Neural progenitor cell (in vitro differentiated cells): ENCODE measurements around the gene SLC47A1. TPM values are rescaled to one million over a fixed set of nuclear protein-coding genes. Genes with fewer than 3 reads are reported as not detected.

Experiments used
- DNase-seq: peaks from one replicate; pipeline ENCODE4 v3.0.0-alpha.2; 2016; ENCODE audit warnings: low spot score
- H2AFZ ChIP-seq: fragments of 200-600 bp; sonication (generic); replicated peaks from 2 replicates; pipeline ENCODE4 v1.6.1; 2016; ENCODE audit warnings: antibody characterized with exemption
- H3F3A ChIP-seq: fragments of 200-600 bp; sonication (generic); 2 replicates; pipeline ENCODE4 v1.6.1; 2016; ENCODE audit warnings: antibody characterized with exemption, low read depth
- H3K27ac ChIP-seq: fragments of 200-600 bp; sonication (generic); 2 replicates; pipeline ENCODE4 v1.5.1; 2016; ENCODE audit warnings: mild to moderate bottlenecking
- H3K27me3 ChIP-seq: fragments of 200-600 bp; sonication (generic); 2 replicates; pipeline ENCODE4 v1.6.1; 2016; ENCODE audit warnings: mild to moderate bottlenecking, moderate library complexity
- H3K36me3 ChIP-seq: fragments of 200-600 bp; sonication (generic); 2 replicates; pipeline ENCODE4 v1.5.1; 2016
- H3K4me1 ChIP-seq: fragments of 200-600 bp; sonication (generic); 2 replicates; pipeline ENCODE4 v1.6.1; 2016; ENCODE audit warnings: mixed run types
- H3K4me2 ChIP-seq: fragments of 200-600 bp; sonication (generic); 2 replicates; pipeline ENCODE4 v1.6.1; 2016
- H3K4me3 ChIP-seq: fragments of 200-600 bp; sonication (generic); 2 replicates; pipeline ENCODE4 v1.5.1; 2016
- H3K79me2 ChIP-seq: fragments of 200-600 bp; sonication (generic); 2 replicates; pipeline ENCODE4 v1.6.1; 2016; ENCODE audit warnings: low read depth
- H3K9ac ChIP-seq: fragments of 200-600 bp; sonication (generic); 2 replicates; pipeline ENCODE4 v1.6.1; 2016
- H3K9me3 ChIP-seq: fragments of 200-600 bp; sonication (generic); 2 replicates; pipeline ENCODE4 v1.5.1; 2016; ENCODE audit warnings: low read depth
- H4K20me1 ChIP-seq: fragments of 200-600 bp; sonication (generic); 2 replicates; pipeline ENCODE4 v1.6.1; 2016; ENCODE audit warnings: low read depth
- H3K27ac Mint-ChIP-seq: 3 replicates; pipeline ENCODE4 v1.8.0; 2021; ENCODE audit warnings: mixed read lengths
- H3K27me3 Mint-ChIP-seq: 2 replicates; pipeline ENCODE4 v1.8.0; 2022; ENCODE audit warnings: low read depth, mild to moderate bottlenecking, inconsistent platforms, moderate library complexity, mixed read lengths; ENCODE audit not compliant: insufficient read depth
- H3K36me3 Mint-ChIP-seq: 3 replicates; pipeline ENCODE4 v1.8.0; 2021; ENCODE audit warnings: mixed read lengths
- H3K4me1 Mint-ChIP-seq: 3 replicates; pipeline ENCODE4 v1.8.0; 2021; ENCODE audit warnings: mixed read lengths
- H3K4me3 Mint-ChIP-seq: 3 replicates; pipeline ENCODE4 v1.8.0; 2021; ENCODE audit warnings: mild to moderate bottlenecking, moderate library complexity, mixed read lengths
- H3K9me3 Mint-ChIP-seq: 3 replicates; pipeline ENCODE4 v1.8.0; 2020; ENCODE audit warnings: mixed read lengths
- EZH2 ChIP-seq: fragments of 200-600 bp; sonication (generic); IDR thresholded peaks from 2 replicates; pipeline ENCODE4 v1.6.1; 2017; ENCODE audit warnings: antibody characterized with exemption, mild to moderate bottlenecking, moderate library complexity
- EZH2phosphoT487 ChIP-seq: fragments of 200-600 bp; sonication (generic); IDR thresholded peaks from 2 replicates; pipeline ENCODE4 v1.6.1; 2017; ENCODE audit warnings: antibody characterized with exemption
- total RNA-seq: library from RNA; depleted of rRNA; stranded (reverse); fragments of >200 nt; gene quantifications from 2 replicates; pipeline ENCODE4 v1.2.3, GENCODE V29; 2015; ENCODE audit warnings: low replicate concordance
- TF ChIP-seq, protein P1 (sequence below): fragments of 200-600 bp; sonication (generic); IDR thresholded peaks from 2 replicates; pipeline ENCODE4 v1.5.1; 2017; ENCODE audit warnings: antibody characterized with exemption, mild to moderate bottlenecking

Gene SLC47A1
- total RNA-seq, 1 donor from 2014 or later, result 2.1 TPM

DNA sequence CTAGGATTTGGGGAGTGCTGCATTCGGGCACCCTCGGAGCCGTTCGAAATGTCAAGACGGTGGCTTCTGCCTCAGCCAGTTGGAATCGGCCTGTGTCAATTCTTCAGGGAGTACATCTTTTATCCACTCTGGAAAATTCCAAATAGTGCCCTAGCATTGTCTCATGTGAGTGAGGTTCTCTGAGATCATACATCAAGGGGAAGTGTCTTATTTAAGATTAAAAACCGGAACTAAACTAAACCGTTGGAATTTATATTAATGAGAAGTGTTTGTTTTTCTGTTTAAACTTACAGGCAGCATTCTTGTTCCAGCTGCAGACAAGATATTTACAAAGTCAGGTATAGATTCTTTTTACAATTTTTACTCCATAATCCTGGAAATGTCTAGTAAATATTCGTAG is 56.8 kb downstream of the SLC47A1 start:
- TF ChIP-seq, protein P1, sequence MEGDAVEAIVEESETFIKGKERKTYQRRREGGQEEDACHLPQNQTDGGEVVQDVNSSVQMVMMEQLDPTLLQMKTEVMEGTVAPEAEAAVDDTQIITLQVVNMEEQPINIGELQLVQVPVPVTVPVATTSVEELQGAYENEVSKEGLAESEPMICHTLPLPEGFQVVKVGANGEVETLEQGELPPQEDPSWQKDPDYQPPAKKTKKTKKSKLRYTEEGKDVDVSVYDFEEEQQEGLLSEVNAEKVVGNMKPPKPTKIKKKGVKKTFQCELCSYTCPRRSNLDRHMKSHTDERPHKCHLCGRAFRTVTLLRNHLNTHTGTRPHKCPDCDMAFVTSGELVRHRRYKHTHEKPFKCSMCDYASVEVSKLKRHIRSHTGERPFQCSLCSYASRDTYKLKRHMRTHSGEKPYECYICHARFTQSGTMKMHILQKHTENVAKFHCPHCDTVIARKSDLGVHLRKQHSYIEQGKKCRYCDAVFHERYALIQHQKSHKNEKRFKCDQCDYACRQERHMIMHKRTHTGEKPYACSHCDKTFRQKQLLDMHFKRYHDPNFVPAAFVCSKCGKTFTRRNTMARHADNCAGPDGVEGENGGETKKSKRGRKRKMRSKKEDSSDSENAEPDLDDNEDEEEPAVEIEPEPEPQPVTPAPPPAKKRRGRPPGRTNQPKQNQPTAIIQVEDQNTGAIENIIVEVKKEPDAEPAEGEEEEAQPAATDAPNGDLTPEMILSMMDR, result no peak
- TF ChIP-seq EZH2 (no peak), EZH2phosphoT487 (no peak)
- Histone ChIP-seq H3F3A (no peaks in the 10 kb centered on the region), H3K4me1 (peaks cover 7% of the 10 kb centered on the region), H3K79me2 (no peaks in the 10 kb centered on the region), H3K9ac (no peak overlapping the region), H3K27me3 (no peaks in the 10 kb centered on the region), H3K27ac (no peak overlapping the region), H3K4me2 (no peak overlapping the region), H4K20me1 (no peaks in the 10 kb centered on the region), H3K9me3 (no peaks in the 10 kb centered on the region), H2AFZ (no peak overlapping the region), H3K36me3 (no peaks in the 10 kb centered on the region), H3K4me3 (no peak overlapping the region)
- Mint-ChIP-seq H3K36me3 (no peaks in the 10 kb centered on the region), H3K27ac (no peak overlapping the region), H3K9me3 (no peaks in the 10 kb centered on the region), H3K4me3 (no peak overlapping the region), H3K27me3 (peaks cover 4% of the 10 kb centered on the region), H3K4me1 (no peaks in the 10 kb centered on the region)
- no peak for DNase-seq

DNA sequence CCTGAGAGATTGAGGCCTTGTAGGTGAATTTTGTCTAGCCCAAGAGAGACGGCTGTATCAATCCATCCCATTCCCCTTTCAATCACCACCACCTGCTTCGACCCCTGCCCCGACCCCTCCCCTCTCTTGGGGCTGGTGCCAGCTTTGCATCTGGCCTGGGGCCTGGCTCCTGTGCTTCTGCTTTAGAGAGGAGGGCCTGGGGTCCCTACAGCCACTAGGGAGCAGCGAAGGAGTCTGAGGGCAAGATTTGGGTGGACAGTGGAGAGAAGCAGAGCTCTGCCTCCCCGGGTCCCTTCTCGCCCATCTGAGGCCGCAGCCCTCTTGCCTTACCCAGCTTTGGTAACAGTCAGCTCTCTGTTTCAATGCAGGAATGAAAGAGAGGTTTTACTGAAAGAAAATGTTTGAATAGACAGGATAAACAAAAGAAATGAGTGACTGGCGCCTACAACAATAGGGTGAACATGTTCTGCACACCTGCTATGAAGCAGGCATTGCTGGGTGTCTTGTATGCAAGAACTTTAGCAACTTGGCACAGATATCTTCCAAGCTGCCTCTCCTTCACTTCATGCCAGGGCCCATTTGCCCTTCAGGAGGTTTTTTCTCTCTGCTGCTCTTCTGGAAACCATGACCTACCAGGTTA is 57.4 kb downstream of the SLC47A1 start:
- no peaks in the 10 kb centered on the region for H3K9me3 Mint-ChIP-seq

DNA sequence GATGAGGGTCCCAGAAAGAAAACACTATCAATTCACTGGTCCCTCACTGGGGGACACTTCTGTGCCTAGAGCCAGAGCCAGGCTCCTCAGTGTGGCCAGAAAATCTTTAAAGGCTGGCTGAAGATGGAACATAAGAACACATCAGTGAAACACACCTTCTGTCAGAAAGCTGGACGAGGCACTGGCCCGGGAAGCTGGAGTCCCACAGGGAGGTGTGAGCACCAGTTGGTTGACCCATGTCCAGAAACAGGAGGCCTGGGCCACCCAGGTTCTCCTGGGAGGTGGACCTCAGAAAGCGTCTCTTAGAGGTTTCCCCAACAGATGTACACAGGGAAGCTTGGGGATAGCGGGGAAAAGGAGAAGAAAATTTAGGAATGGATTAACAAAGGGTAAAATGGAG is 58.7 kb downstream of the SLC47A1 start:
- no peaks in the 10 kb centered on the region for H3K9me3 ChIP-seq
- no peaks in the 10 kb centered on the region for H3F3A ChIP-seq
- Mint-ChIP-seq H3K36me3 (no peaks in the 10 kb centered on the region), H3K9me3 (no peaks in the 10 kb centered on the region), H3K27me3 (peaks cover 4% of the 10 kb centered on the region), H3K4me1 (no peaks in the 10 kb centered on the region), H3K27ac (no peak overlapping the region), H3K4me3 (no peak overlapping the region)
- no peak for DNase-seq
- no peak overlapping the region for H3K27ac ChIP-seq
- H2AFZ ChIP-seq, result no peak overlapping the region
- no peak overlapping the region for H3K4me3 ChIP-seq
- H3K79me2 ChIP-seq, result no peaks in the 10 kb centered on the region
- no peaks in the 10 kb centered on the region for H3K27me3 ChIP-seq
- TF ChIP-seq, protein P1, result no peak
- no peak for TF ChIP-seq EZH2
- no peak for TF ChIP-seq EZH2phosphoT487
- no peak overlapping the region for H3K4me2 ChIP-seq
- H4K20me1 ChIP-seq, result no peaks in the 10 kb centered on the region
- peaks cover 7% of the 10 kb centered on the region for H3K4me1 ChIP-seq
- no peak overlapping the region for H3K9ac ChIP-seq
- no peaks in the 10 kb centered on the region for H3K36me3 ChIP-seq

More for the DNA sequence above, 57.4 kb downstream of the SLC47A1 start:
- H3K4me1 ChIP-seq, result peaks cover 7% of the 10 kb centered on the region
- no peaks in the 10 kb centered on the region for H3K27me3 ChIP-seq
- Mint-ChIP-seq H3K4me3 (no peak overlapping the region), H3K36me3 (no peaks in the 10 kb centered on the region), H3K27ac (peak overlapping the region; percentile 0), H3K27me3 (peaks cover 4% of the 10 kb centered on the region), H3K4me1 (no peaks in the 10 kb centered on the region)
- H4K20me1 ChIP-seq, result no peaks in the 10 kb centered on the region
- no peaks in the 10 kb centered on the region for H3F3A ChIP-seq
- no peak overlapping the region for H3K9ac ChIP-seq
- no peaks in the 10 kb centered on the region for H3K79me2 ChIP-seq
- no peak overlapping the region for H3K4me2 ChIP-seq
- peak; percentile 18 for DNase-seq
- no peaks in the 10 kb centered on the region for H3K36me3 ChIP-seq
- no peak overlapping the region for H3K27ac ChIP-seq
- no peak overlapping the region for H3K4me3 ChIP-seq
- TF ChIP-seq EZH2 (no peak), EZH2phosphoT487 (no peak)
- TF ChIP-seq, protein P1, result no peak
- no peaks in the 10 kb centered on the region for H3K9me3 ChIP-seq
- H2AFZ ChIP-seq, result no peak overlapping the region
